ENCODE data around the gene GRID1.

The GRID1 gene

GRCh38 chr10:86123715-86124114 lies 242.9 kb downstream of the GRID1 start:
- TF ChIP-seq CTCF (IDR thresholded peaks at IDR 0.05), result no peak
- no peak for TF ChIP-seq ZFX (IDR thresholded peaks at IDR 0.05; ENCODE audit: borderline replicate concordance)
- no peak overlapping the region for H3K27ac ChIP-seq

GRCh38 chr10:86123304-86123703 lies 243.3 kb downstream of the GRID1 start:
- no peak overlapping the region for H3K27ac ChIP-seq
- TF ChIP-seq CTCF (IDR thresholded peaks at IDR 0.05), result no peak
- no peak for TF ChIP-seq ZFX (IDR thresholded peaks at IDR 0.05; ENCODE audit: borderline replicate concordance)

GRCh38 chr10:86122646-86123045 lies 243.9 kb downstream of the GRID1 start:
- TF ChIP-seq ZFX (IDR thresholded peaks at IDR 0.05; ENCODE audit: borderline replicate concordance), result no peak
- no peak overlapping the region for H3K27ac ChIP-seq

- no peak overlapping the region for H3K27ac ChIP-seq
- no peak for TF ChIP-seq ZFX (IDR thresholded peaks at IDR 0.05; ENCODE audit: borderline replicate concordance)
- TF ChIP-seq CTCF (IDR thresholded peaks at IDR 0.05), result no peak
Observed at GRCh38 chr10:86121200-86121599, 245.4 kb downstream of the GRID1 start.

GRCh38 chr10:86117051-86117450 lies 249.5 kb downstream of the GRID1 start:
- no peak for TF ChIP-seq ZFX (IDR thresholded peaks at IDR 0.05; ENCODE audit: borderline replicate concordance)
- TF ChIP-seq CTCF (IDR thresholded peaks at IDR 0.05), result no peak
- H3K27ac ChIP-seq, result no peak overlapping the region

GRCh38 chr10:86113983-86114382 lies 252.6 kb downstream of the GRID1 start:
- no peak overlapping the region for H3K27ac ChIP-seq
- TF ChIP-seq CTCF (IDR thresholded peaks at IDR 0.05) (no peak), ZFX (IDR thresholded peaks at IDR 0.05; ENCODE audit: borderline replicate concordance) (no peak)

GRCh38 chr10:86113501-86113900 lies 253.1 kb downstream of the GRID1 start:
- TF ChIP-seq ZFX (IDR thresholded peaks at IDR 0.05; ENCODE audit: borderline replicate concordance), result no peak
- no peak for TF ChIP-seq CTCF (IDR thresholded peaks at IDR 0.05)
- no peak overlapping the region for H3K27ac ChIP-seq

GRCh38 chr10:86113044-86113443 lies 253.6 kb downstream of the GRID1 start:
- TF ChIP-seq CTCF (IDR thresholded peaks at IDR 0.05) (no peak), ZFX (IDR thresholded peaks at IDR 0.05; ENCODE audit: borderline replicate concordance) (no peak)
- no peak overlapping the region for H3K27ac ChIP-seq

Data from 22Rv1 (cell line).